CD4-positive, alpha-beta T cell treated with Interleukin-4 for 1 hour (primary cell): ENCODE data around the gene S100A10.

Source experiments
- DNase-seq, 2 donors: peaks; one replicate each; pipeline ENCODE4 v3.0.0-alpha.2; 2020 to 2022

Gene S100A10

GRCh38 chr1:152009691-152010090, 16.0 kb upstream of the S100A10 start:
- DNase-seq, result no peak

GRCh38 chr1:152007047-152007446, 13.4 kb upstream of the S100A10 start:
- no peak for DNase-seq

- DNase-seq, result no peak
Observed at GRCh38 chr1:152005360-152005912, 11.8 kb upstream of the S100A10 start.

GRCh38 chr1:152003846-152004442, 10.3 kb upstream of the S100A10 start:
- DNase-seq, result no peak

- no peak for DNase-seq
Observed at GRCh38 chr1:152002960-152003359, 9.3 kb upstream of the S100A10 start.

- peak; percentile 76 to 79 for DNase-seq
Observed at GRCh38 chr1:152001631-152002584, 8.2 kb upstream of the S100A10 start.

- no peak for DNase-seq
Observed at GRCh38 chr1:152000964-152001630, 7.4 kb upstream of the S100A10 start.

GRCh38 chr1:151998611-151999362, 5.1 kb upstream of the S100A10 start:
- DNase-seq, result no peak

GRCh38 chr1:151997284-151997570, 3.6 kb upstream of the S100A10 start:
- no peak for DNase-seq

GRCh38 chr1:151995774-151996173, 2.1 kb upstream of the S100A10 start:
- DNase-seq, result peak in 1 of 2 donors; percentile 31

- no peak for DNase-seq
Observed at GRCh38 chr1:151994956-151995355, 1.3 kb upstream of the S100A10 start.

- peak; percentile 38 to 54 for DNase-seq
Observed at GRCh38 chr1:151993084-151993733, 450 bp downstream of the S100A10 start.

- DNase-seq, result peak; percentile 54 to 87
Observed at GRCh38 chr1:151992303-151993083, 1.2 kb downstream of the S100A10 start.

GRCh38 chr1:151991663-151992302, 1.9 kb downstream of the S100A10 start:
- DNase-seq, result no peak

- DNase-seq, result no peak
Observed at GRCh38 chr1:151990856-151991198, 2.8 kb downstream of the S100A10 start.

GRCh38 chr1:151990058-151990855, 3.4 kb downstream of the S100A10 start:
- DNase-seq, result no peak

- peak in 1 of 2 donors; percentile 73 for DNase-seq
Observed at GRCh38 chr1:151989211-151989862, 4.3 kb downstream of the S100A10 start.

- DNase-seq, result no peak
Observed at GRCh38 chr1:151988405-151988923, 5.2 kb downstream of the S100A10 start.

GRCh38 chr1:151986501-151987190, 7.0 kb downstream of the S100A10 start:
- no peak for DNase-seq
